Hypothalamus (tissue), 51 donors: ENCODE results near the gene DLST.

Experiments
- DNase-seq, 51 donors: peaks; one replicate each; lab custom pipeline; 2025; lab: John Stamatoyannopoulos, UW

Gene DLST

DNA sequence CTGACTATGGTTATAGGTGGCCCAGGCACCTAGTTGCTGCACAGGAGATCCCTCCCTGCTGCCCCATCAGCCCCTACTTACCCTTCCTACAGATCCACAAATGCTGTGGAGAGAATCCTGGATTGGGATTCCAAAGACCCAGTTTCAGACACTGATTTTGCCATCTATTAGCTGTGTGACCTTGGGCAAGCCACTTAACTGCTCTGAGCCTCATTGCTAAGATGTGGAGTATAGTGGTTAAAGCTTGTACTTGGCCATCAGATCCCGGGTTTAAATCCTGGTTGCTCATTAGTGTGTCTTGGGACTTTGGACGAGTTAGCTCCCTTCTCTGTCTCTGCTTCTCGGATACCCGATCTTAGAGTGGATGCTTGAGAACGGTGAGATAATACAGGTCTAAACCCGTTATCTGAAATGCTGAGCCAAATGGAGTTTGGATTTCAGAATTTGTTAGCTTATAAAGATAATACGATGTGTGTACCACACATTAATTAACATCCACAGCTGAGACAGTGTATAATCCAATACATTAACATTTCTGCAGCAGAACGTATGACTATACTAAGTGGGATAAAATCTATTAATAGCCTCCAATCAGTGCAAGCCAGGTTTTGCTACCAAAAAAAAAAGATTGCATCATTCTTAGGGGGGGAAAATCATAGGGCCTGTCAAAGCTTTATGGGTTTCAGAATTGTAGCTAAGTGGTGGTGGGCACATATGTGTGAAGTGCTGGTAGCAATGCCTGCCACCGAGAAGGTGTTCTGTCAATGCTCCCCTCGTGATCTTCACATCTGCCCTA lies 21.8 kb upstream of the DLST start:
- DNase-seq: no peak

DNA sequence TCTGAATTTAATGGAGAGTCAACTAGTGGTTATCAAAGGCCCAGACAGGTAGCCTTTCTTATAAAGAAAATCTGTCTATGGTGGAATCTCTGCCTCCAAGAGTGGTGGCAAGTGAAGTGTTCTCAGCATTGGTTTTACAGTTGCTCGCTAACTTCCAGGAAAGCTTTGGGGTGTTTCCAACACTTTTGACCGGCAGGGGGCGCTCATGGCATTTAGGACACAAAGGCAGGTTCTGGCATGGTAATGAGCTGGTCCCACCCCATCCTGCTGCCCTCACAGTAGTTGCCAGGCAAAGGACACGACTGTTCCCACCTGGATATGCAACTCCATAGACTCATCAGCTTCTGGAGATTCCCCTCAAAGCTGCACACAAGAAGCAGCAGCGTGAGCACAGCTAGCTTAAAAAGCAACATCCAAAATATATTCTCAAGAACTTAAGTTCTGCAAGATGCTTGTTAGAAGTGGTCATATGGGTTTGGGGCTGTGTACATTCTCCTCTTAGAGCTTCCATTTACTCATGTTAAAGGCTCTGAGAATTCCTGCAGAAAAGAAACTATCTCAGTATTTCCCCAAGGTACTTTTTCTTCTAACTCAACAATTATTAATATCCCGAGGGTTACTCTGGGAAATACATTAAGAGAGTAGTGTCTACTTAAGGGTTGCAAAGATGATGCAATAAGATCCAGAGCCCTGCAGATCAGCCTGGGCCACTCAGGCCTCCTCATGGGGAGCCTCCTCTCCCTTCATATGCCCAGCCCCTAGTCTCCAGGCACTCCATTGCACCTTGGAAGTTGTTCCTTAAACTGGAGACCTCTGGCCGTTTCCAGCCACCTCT lies 20.6 kb upstream of the DLST start:
- DNase-seq: peak in 50 of 51 donors; percentile 30 to 99 (median 73)

GRCh38 chr14:74861734-74862090 lies 20.0 kb upstream of the DLST start:
- DNase-seq: no peak

DNA sequence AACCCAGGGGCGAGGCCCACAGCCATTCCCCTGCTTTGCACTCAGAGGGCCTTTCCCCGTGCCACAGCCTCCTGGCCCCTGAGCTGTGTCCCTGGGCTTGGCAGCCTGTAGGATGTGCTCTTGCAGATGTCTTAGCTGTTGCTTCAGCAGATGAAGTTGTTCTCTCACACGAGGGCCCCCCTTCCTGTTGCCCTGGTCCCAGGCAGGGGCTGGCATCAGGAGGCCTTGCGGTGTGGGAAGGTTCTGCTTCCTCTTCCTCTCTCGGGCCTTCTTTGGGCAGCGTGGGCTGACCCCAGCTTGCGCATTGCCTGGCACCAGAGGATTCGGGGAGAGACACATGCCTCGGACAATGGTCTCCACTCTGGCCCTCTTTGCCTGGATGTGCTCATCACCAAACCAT lies 18.4 kb upstream of the DLST start:
- DNase-seq: peak in 21 of 51 donors; percentile 5 to 43 (median 28)

GRCh38 chr14:74864198-74864597 lies 17.5 kb upstream of the DLST start:
- peak in 3 of 51 donors; percentile 1 to 10 (median 1) for DNase-seq

- DNase-seq: no peak
Measured at GRCh38 chr14:74865156-74865555, 16.6 kb upstream of the DLST start.

DNA sequence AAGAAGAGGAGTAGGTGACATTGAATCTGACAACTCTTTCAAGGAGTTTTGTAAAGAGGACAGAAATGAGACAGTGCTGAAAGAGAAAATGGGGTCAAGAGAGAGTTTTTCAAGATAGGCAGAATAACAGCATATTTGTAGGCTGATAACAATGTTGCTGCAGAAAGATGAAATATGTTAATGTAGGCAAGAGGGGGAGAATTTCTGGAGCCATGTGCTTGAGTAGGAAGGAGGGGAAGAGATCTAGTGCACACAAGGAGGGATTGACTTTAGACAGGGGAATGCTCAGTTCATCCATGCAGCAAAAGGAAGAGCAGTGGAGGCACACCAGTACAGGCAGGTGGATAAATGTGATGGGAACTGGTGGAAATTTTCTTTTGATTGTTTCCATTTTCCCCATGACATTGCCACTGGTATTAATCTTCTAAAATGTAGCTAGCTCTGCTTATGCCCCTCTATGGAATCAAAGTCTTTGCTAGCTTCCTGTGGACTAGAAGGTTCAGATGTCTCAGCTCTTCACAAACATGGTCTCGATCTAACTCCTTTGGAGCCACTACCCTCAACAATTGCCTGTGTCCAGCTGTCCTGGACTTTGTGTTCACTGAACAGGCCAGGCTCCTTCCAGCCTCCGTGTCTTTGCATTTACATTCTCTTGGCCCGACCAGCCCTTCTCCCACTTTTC lies 14.9 kb upstream of the DLST start:
- DNase-seq: no peak

DNA sequence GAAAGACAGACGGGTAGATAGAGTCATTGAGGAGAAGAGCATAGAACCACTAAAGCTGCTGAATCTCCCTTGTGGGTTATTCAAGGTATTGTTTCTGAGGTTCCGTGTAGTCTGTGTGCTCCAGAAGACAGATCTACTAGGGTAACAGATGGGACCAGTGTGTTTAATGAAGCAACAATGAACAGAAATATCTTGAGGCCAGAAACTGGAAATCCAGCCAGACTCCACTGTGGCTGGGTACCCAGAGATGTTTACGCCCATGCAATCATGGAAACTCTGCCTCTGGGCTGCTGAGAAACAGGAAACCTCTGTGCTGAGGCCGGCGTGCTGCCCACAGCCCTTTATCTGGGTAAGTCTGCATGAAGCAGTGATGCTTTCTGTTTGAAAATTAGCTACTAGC lies 14.0 kb upstream of the DLST start:
- peak in 25 of 51 donors; percentile 4 to 59 (median 23) for DNase-seq

GRCh38 chr14:74868739-74869138 lies 13.0 kb upstream of the DLST start:
- DNase-seq: no peak

- DNase-seq: no peak
Measured at GRCh38 chr14:74871819-74872218, 9.9 kb upstream of the DLST start.

DNA sequence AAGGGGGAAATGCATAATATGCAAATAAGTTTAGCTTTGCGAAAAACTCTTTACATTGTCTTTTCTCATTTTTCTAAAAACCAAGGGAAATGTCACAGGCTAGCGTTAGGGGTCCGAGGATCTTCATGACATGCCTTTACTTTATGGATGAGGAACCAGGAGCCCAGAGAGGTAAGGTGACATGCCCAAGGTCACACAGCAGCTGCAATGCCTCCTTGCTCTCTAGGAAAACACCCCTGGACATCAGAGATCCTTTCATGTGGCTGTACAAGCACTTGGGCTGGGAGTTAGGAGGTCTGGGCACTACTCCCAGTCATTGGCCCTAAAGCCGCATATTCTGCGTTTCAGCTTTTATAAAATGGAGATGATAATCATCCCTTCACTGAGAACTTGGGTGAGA lies 6.5 kb upstream of the DLST start:
- DNase-seq: no peak

DNA sequence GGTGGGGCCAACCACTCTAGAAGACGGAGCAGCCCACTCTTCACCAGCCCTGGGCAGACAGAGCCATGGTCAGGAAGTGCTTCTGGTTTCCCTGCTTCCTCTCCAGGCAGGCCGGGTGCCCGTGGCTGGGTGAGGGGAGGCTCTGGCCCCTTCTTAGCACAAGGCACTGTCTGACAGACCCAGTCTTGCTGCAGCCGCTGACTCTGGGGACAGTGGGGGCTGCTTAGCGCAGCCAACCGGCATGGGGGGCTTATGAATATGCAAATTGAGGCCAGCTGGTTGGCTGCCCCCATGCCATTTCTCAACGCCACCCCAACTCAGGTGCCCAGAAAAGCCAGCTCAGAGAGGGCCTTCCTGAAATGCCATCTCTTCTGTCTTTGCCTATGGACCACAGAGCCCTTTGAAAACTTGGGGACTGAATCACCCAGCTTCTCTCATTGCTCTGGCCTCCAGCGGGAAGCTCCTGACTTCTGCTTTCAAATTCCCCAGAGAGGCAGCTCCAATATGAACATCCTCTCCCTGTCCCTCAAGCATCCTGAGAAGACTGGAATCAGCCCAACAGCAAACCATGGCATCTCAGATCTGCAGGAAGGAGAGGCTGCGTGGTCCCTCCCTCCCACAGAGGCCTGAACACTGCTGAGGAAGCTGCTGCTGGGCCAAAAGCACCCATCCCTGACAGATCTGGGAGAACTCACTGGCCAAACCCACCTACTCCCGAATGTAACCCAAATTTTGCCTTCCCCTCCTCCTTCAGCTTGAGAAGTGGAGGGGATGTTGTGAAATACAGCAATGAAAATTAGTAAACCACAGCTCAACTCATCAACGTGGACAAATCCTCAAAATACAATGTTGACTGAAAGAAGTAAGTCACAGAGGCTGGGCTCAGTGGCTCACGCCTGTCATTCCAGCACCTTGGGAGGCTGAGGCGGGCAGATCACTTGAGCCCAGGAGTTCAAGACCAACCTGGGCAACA lies 5.5 kb upstream of the DLST start, which contains the start of gene PROX2:
PROX2 (minus strand) TSS at position 205 of the 973 bp plus-strand sequence. CDS start 12,311 bp downstream, outside the sequence.
- DNase-seq: peak in 7 of 51 donors; percentile 6 to 42 (median 8)

GRCh38 chr14:74879427-74880182 lies 2.1 kb upstream of the DLST start:
- DNase-seq: no peak

DNA sequence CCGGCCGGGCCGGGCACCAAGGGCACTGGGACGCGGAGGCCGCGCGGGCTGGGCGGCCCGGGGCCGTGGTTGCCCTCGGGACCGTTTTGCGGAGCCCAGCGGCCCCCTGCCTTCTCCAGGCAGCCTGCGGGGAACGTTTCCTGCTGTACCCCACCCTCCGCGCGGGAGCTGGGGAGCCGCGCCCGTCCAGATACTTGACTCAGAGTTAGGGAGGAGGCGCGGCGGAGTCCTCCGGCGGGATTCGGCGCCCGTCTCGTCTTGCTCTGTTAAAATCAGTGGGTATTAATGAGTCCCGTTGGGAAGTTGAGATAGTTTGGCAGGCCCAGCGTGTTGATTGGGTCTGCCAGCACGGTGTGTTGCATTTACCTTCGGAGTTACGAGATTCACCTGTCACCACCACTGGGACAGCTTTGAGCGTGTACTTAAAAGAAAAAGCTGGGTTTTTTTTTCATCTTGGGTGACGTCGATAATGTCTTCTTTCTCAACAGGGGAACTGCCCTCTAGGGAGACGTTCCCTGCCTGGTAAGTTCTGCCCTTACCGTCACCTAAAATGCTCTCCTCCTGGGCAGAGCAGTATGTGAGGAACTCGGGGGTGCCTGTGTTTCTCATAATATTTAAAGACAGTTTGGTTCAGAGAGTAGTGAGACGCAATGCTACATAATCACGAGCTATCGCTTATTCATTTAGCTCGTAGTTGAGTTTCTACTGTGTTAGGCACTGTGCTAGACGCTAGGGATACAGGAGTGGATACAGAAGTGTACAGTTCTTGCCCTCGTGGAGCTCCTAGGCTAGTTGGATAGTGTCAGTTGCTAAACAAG lies 596 bp downstream of the DLST start:
- DNase-seq: peak in 12 of 51 donors; percentile 26 to 79 (median 46)

DNA sequence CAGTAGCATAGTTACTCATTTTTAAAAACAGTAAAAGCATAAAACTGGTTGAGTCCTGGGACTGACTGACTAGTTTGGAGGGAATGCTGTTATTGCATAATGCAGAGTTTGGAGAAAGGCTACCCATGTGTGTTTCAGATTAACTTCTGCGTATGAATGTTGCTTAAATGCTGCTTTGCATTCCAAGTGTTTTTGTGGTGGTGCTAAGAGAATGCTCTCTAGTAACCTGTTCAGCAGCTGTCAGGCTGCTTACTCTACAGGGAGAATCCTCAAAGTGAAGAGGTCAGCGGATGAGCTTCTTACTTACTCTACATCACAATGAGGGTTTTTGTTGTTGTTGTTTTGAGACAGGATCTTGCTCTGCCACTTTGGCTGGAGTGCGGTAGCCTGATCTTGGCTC lies 4.3 kb downstream of the DLST start:
- no peak for DNase-seq

- no peak for DNase-seq
Measured at GRCh38 chr14:74888164-74889158, 6.7 kb downstream of the DLST start.

DNA sequence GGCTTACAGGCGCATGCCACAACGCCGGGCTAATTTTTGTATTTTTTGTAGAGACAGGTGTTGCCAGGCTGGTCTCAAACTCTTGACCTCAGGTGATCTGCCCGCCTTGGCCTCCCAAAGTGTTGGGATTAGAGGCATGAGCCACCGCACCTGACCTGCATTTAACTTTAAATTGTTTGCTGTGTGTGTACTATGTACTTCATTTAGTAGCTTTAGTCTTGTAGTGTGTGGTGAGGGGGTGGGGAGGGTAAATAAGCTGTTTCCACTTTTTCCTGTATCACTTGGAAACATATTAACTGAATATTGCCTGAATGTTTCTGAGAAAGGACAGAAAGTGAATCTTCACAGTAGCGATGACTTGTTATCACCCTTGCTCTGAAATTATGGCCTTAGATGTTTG lies 8.5 kb downstream of the DLST start:
- DNase-seq: no peak
